ENCODE measurements around the gene RBM23. TPM values are rescaled to one million over a fixed set of nuclear protein-coding genes. Genes with fewer than 3 reads are reported as not detected.

The RBM23 gene
- total and polyA plus RNA-seq, 2 of the 8 experiments (the other 6 are each of a cell fraction or from before 2014, with no cell fraction given): 41.2 to 43.3 TPM

DNA sequence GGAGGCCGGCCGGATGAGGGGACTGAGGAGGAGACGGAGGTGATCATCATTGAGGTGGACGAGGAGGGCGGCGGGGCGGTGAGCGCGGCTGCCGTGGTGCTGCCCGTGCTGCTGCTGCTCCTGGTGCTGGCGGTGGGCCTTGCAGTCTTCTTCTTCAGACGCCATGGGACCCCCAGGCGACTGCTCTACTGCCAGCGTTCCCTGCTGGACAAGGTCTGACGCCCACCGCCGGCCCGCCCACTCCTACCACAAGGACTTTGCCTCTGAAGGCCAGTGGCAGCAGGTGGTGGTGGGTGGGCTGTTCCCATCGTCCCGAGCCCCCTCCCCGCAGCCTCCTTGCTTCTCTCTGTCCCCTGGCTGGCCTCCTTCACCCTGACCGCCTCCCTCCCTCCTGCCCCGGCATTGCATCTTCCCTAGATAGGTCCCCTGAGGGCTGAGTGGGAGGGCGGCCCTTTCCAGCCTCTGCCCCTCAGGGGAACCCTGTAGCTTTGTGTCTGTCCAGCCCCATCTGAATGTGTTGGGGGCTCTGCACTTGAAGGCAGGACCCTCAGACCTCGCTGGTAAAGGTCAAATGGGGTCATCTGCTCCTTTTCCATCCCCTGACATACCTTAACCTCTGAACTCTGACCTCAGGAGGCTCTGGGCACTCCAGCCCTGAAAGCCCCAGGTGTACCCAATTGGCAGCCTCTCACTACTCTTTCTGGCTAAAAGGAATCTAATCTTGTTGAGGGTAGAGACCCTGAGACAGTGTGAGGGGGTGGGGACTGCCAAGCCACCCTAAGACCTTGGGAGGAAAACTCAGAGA is 72.9 kb downstream of the RBM23 start (continued):
- TF ChIP-seq, protein P1, sequence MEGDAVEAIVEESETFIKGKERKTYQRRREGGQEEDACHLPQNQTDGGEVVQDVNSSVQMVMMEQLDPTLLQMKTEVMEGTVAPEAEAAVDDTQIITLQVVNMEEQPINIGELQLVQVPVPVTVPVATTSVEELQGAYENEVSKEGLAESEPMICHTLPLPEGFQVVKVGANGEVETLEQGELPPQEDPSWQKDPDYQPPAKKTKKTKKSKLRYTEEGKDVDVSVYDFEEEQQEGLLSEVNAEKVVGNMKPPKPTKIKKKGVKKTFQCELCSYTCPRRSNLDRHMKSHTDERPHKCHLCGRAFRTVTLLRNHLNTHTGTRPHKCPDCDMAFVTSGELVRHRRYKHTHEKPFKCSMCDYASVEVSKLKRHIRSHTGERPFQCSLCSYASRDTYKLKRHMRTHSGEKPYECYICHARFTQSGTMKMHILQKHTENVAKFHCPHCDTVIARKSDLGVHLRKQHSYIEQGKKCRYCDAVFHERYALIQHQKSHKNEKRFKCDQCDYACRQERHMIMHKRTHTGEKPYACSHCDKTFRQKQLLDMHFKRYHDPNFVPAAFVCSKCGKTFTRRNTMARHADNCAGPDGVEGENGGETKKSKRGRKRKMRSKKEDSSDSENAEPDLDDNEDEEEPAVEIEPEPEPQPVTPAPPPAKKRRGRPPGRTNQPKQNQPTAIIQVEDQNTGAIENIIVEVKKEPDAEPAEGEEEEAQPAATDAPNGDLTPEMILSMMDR (IDR thresholded peaks at IDR 0.05; ENCODE audit: control extremely low read depth in 1 of 3, insufficient read depth in 1 of 3, low read depth in 1 of 3, low read length in 3 of 3): no peak
- TF ChIP-seq NRF1 (IDR thresholded peaks at IDR 0.05; ENCODE audit: low read depth, low read length) (no peak), RXRA (IDR thresholded peaks at IDR 0.05; ENCODE audit: insufficient read depth, low read depth, low read length) (no peak), CEBPB (IDR thresholded peaks at IDR 0.05; ENCODE audit: low read depth, low read length) (no peak), HDAC2 (IDR thresholded peaks at IDR 0.05; ENCODE audit: borderline replicate concordance in 1 of 2, low read depth in 2 of 2, low read length in 2 of 2) (no peak), RBBP5 (IDR thresholded peaks at IDR 0.05; ENCODE audit: borderline replicate concordance, low read depth, low read length) (no peak), TCF12 (IDR thresholded peaks at IDR 0.05; ENCODE audit: low read depth, low read length) (no peak), MAFK (IDR thresholded peaks at IDR 0.05; ENCODE audit: low read depth, low read length) (no peak)
